UCSD-AML1 (cell line): Measurements from ENCODE around the gene CCIN.

Experiments
- DNase-seq: peaks from one replicate; lab custom pipeline; 2025; ENCODE audit not compliant: unreplicated experiment; lab: John Stamatoyannopoulos, UW

The CCIN gene

GRCh38 chr9:36189976-36190375, 20.8 kb downstream of the CCIN start:
- no peak for DNase-seq

GRCh38 chr9:36190388-36191289, 21.5 kb downstream of the CCIN start, which contains the start of gene CLTA:
Gene CLTA (plus strand): TSS chr9:36190921. CDS start chr9:36191057, 136 bp downstream.
- peak; percentile 94 for DNase-seq

DNA sequence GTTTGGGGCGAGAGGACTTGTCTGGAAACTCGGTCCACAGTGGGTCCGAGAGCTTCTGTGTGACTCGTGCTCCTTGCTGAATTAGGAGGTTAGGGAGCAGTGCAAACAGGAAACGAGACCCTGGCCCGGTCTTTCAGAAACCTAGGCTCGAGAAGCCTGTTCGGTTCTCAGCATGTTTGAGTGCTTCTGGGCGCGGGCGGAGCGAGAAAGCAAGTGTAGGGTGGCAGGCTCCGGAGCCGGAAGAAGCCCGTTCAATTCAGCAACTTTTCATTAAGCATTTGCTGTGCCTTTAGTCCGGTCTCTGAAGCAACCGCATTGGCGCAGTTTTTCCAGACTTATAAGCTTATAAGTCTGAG, 22.1 kb downstream of the CCIN start:
- DNase-seq = peak; percentile 41

DNA sequence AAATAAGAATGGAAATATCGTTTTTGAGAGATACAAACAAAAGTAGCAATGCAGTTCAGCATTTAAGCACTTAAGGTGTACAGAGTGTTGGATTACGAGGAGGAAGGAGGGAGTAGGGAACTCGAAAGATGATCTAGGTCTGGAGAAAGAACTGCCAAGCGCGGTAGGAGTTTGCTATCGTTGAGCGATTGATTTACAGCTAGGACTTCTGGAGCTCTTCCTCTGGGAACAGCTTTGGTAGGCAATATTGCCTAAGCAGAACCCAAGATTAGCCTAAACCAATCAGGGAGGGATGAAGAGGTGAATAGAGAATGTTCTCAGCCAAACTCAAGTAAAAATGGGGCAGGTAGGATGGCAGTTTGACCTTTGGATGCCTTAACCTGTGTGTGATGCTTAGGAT, 22.5 kb downstream of the CCIN start:
- DNase-seq = no peak

DNA sequence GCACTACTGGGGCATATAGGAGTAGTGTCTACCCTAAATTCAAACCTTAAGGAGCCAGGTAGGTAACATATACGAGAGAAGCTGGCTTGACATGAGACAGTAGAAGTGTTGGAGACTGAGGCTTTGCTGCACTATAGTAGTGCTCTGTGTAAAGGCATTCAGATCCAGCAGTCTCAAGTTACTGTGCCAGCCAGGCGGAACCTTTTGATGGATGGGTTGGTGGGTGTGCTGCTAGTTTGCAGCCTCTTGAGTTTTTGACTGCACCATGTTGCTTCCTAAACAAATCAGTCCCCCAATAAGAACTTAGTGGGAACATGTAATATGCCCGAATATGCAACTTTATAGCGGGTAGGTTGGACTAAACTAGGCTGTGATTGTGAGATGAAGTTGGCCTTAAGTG, 23.0 kb downstream of the CCIN start:
- no peak for DNase-seq

- no peak for DNase-seq
These were observed 23.8 kb downstream of the CCIN start for GRCh38 chr9:36193023-36193422.

DNA sequence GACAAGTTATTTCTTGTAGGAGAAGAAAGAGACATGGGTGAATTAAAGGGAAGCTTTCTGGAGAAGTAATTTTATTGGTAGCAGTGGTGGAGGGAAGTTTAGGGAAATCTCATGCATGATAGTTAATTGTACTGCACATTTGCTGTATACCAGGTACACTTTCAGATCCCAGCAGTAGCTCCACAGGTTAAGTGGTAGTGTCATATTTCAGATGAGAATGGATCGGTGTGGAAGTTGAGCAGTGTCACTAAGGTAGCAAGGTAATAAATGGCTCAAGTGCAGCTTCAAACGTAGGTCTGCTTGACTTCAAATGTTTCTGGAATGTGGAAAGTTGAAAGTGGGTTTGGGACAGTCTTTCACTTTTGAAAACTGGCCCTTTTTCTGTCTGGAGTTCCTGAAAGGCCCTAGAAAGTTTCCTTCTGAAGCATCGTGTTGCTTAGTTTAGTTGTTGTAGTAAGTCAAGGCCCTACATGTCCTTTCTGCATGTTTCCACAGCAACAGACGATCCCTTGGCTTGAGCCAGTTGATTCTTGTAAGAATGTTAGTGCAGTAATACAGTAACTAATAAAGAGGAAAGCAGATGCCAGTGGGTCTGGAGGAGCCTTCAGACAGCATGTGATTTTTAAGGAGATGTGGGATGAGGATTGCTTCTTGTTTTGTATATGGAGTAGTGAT, 25.3 kb downstream of the CCIN start:
- DNase-seq = no peak

DNA sequence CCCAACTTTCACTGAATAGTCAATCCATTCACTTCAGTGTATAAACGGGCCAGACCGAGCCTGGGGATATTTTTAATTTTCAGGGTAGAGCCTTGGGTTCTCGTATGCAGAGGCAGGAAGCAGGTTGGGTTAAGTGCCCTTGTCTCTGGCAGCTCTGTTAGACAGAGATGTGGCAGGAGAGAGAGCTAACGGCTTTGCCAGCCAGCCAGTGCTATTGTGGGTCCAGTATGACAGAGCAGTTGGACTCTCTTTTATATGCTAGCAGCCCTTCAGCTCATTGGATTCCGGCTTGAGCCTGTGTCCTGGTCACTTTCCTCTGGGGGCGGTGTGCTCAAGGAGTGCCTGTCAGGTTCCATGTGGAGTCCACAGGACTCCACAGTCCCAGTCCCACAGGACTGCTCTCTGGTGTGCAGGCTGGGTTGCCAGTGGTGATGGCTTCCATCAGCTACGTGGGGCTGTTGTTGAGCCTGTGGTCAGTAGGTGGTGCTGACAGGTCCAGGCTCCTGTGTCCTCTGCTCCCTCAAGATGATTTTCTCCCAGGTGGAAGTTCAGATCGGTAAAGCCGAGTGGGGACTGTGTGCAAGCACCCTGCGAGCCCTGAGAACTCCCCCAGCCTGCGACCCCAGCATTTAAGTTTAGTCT, 35.8 kb downstream of the CCIN start:
- no peak for DNase-seq

DNA sequence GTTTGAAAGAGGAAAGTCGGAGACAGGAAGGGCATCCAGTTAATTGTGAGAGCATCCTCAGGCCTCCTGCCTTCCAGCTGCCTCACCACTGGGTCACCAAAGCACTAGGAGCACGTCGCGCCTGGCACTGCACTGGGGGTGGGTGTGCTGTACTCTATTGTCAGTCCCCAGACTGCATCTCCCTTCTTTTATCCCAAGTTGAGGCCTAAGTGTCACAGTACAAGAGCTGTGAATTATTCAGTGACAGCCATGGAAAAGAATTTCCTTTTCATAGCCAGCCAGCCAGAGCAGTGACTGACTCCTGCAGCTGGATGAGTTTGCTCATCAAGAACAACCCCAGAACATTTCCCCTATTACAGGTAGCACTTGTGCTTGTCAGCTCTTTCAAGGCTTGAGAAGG, 37.8 kb downstream of the CCIN start:
- DNase-seq = no peak

GRCh38 chr9:36207546-36208012, 38.4 kb downstream of the CCIN start:
- no peak for DNase-seq

DNA sequence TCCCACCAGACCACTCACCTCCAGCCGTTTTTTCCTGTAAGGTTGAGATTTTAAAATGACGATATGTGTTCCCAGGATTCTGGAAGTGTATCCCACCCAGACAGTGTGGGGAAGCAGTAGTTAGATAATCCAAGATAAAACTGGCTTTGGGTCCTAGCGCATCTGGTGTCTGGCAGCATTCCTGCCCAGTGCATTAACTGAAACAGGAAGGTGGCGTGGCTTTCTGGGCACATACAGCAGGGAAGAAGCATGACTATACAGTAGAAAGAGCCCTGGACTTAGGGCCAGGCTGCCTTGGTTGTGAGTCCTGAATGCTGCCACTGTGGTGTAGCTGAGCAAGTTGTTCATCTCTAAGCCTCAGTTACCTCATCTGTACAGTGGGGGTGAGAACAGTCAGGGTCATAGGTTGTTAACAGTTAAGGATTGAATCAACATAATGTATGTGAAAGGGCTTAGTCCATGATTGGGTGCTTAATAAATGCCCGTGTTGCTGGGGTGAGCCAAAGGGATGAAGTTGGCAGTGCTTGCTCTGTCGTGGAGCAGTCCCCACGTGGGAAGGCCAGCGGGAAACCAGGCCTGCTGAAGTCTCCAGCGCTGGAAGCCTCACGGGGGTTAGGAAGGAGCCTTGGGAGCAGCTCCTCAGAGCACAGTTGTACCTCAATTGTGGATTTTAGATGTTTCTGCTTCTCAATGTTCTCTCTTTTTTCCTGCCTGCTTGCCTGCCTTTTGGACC, 39.5 kb downstream of the CCIN start:
- no peak for DNase-seq

DNA sequence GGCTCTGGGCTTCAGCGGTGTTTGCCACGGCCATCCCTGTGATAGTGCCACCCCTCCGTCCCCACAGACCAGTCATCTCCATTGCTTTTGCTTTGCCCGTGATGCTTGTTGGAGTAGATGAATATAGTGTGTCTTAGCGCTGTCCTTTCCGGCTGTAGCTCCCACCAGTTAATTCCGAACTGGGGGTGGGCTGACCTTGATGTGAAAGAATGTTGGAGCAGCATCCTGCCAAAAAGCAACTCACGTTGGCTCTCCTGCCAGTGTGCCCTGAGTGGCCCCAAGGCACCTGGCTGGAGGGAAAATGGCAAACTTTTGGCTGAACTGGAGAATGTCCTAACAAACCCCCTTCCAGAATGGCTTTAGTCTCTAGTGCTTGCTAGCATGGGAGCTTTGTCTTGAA, 41.5 kb downstream of the CCIN start:
- no peak for DNase-seq

- no peak for DNase-seq
These were observed 42.3 kb downstream of the CCIN start for GRCh38 chr9:36211510-36211909.

GRCh38 chr9:36213387-36213786, 44.2 kb downstream of the CCIN start:
- DNase-seq = no peak

- no peak for DNase-seq
These were observed 44.8 kb downstream of the CCIN start for GRCh38 chr9:36213989-36214388.

GRCh38 chr9:36214571-36214970, 45.4 kb downstream of the CCIN start:
- DNase-seq = no peak

DNA sequence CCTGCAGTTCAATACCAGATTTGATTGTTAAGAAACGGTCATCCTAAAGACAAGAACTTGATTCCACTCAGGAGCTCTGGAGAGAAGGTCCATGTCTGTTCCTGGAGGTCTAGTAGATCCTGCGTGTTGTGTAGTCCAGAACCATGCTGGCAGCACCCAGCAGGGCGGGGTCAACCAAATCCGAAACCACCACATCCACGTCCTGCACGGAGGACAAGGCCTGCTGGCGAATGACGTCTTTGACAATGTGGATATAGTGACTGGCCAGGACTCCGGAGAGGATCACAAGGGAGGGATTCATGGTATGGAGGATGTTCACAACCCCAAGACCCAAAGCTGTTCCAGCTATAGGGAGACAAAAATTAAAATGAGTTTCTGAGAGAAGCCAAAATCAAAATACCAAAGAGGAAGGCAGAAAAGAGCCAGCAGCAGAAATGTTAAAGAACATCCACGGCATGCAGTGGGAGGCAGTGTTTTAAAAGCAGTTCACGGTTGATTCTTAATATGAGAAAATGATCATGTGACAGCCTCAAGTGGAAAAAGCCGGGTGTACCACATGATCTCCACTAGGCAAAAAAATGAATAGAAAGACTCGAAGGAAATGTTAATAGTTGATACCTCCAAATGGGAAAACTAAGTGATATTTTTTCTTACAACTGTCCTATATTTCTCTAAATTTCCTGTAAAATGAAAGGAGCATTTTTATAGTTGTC, 48.2 kb downstream of the CCIN start:
- no peak for DNase-seq

DNA sequence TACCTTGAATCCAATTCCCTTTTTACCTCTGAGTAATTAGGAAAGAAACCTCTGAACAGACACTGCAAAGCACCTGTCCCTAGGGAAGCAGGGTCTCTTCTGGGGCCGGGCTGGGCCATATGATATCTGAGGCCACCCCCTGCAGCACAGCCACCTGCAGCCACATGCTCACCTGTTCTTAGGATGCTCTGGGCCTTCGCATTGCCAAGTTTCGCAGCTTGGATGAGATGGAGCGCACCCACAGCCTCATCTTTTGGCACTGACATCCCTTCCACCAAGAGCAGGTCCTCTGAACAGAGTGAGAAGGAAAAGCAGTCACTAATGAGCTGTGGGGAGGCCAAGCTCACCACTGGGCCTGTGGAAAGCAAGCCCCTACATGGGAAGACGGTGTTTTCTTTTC, 48.8 kb downstream of the CCIN start:
- DNase-seq = no peak

GRCh38 chr9:36218411-36218901, 49.3 kb downstream of the CCIN start:
- DNase-seq = no peak
